Stimulated activated CD4-positive, alpha-beta T cell treated with anti-CD3 and anti-CD28 coated beads, Interleukin-12 subunit alpha, Interleukin-12 subunit beta, amount 100 ng/mL, for 4 hours (primary cell): ENCODE results near the gene RASSF5.

ENCODE experiments used
- DNase-seq: peaks from one replicate; pipeline ENCODE4 v3.0.0-alpha.2; 2020

RASSF5 gene

GRCh38 chr1:206551986-206552326 is 44.6 kb downstream of the RASSF5 start:
- DNase-seq: peak; percentile 47

DNA sequence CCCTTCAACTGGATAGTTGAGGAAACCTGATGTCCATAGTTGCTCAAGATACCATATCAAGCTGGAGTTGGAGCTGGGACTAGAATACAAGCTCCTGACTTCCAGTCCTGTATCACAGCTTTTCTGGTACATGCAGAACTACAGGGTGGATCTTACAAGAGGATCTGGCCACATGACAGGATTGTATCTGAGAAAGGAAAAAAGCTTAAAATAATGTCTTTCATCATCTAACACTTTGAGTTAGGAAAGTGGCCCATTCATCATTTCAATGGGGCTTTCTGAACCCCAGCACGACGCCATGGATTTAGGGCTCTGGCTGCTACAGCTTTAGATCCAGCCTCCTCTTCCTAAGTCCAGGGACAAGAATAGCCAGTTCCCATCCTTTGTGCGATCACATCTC is 46.9 kb downstream of the RASSF5 start:
- DNase-seq: no peak

- DNase-seq: no peak
Observed at GRCh38 chr1:206554701-206555472, 47.6 kb downstream of the RASSF5 start.

DNA sequence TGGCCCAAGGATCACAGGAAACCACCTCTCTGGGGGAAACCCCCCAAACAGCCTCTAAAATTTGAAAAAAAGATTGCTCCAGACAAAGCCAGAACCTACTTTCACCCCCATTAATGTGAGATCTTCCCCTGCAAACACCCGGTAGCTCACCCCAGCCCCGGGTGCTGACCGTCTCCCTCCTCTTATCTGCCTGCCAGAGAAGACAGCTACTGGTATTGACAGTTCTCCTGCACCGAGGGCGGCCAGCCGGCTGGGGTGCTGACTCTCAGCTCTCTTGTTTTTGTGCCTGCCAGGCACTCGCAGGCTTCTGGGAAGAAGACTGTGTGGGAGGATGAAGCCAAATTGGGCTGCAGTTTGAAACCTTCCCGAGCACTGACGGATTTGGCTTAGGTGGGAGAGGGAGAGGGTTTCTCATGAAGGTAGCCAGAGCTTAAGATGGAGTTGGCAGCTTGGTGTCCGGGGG is 48.2 kb downstream of the RASSF5 start:
- DNase-seq: no peak

GRCh38 chr1:206556047-206556749 is 48.9 kb downstream of the RASSF5 start:
- DNase-seq: no peak

DNA sequence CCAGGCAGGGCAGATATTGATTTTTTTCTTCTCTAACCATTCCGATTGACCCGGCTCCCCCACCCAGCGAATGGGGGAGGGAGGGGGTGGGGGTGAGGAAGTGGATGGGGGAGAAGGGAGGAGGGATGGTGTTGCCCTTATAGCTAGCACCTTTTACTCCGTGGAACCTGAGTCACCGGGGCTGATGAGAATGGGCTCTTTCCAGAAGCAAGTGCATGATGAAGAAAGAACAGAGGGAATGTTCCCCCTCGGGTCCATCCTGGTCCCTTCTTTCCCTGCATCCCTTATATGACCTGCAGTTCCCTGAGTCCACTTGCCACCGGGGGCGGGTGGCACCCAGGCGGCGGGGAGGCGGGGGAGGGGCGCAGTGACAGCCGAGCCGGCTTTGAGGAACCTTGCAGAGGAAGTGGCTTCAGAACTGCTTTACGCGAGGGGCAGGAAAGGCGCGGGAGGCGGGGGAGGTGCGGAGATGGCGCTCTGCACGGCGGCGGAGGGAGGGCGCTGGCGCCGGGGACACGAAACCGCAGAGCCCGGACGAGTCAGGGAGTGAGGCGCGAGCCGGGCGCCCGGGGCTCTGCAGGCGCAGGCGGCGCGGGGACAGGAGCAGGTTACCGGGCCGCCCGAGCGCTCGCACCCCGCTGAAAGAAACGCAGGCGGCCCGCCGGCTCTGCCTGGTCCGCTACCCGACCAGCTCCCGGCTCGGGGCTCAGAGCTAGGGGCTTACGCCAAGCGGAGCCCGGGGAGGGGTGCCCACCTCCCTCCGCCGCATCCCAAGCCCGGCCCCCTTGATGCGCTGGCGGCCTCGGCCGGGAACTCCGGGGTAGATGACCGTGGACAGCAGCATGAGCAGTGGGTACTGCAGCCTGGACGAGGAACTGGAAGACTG is 49.7 kb downstream of the RASSF5 start:
- DNase-seq: peak; percentile 82

- DNase-seq: no peak
Observed at GRCh38 chr1:206557636-206558473, 50.5 kb downstream of the RASSF5 start.

GRCh38 chr1:206558794-206559671 is 51.7 kb downstream of the RASSF5 start:
- DNase-seq: no peak

GRCh38 chr1:206559672-206559995 is 52.3 kb downstream of the RASSF5 start:
- DNase-seq: no peak

DNA sequence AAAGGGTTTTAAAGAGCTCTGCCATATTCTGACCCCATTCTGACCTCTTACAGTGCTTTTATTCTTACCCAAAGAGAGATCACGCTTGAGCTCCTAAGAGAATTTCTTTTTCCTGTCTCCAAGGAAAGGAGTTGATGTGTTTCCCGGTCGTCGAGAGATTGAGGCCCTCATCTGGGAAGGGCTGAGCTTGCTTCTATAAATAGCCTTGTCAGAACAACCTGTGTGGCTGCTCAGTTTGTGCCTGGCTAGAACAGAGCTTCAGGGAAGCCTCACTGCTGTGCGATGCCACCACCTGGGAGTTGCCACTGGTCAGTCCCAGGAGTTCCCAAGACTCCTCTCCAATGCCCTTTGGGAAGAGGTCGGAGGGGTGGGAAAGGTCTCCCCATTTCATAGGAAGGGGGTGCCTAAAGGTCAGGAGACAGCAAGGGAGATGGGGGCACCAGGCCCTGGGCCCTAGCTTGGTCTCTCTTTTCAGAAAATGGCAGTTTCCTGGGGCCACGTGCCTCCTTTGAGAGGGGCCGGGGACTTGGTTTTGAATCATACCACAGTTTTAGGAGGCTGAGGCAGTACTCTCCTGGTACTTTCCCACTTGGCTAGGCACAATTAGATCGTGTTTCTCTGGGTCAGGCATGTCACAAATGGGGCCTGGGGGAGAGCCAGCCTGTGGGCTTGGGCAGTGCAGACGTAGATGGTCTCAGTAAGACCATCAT is 52.8 kb downstream of the RASSF5 start:
- DNase-seq: no peak

DNA sequence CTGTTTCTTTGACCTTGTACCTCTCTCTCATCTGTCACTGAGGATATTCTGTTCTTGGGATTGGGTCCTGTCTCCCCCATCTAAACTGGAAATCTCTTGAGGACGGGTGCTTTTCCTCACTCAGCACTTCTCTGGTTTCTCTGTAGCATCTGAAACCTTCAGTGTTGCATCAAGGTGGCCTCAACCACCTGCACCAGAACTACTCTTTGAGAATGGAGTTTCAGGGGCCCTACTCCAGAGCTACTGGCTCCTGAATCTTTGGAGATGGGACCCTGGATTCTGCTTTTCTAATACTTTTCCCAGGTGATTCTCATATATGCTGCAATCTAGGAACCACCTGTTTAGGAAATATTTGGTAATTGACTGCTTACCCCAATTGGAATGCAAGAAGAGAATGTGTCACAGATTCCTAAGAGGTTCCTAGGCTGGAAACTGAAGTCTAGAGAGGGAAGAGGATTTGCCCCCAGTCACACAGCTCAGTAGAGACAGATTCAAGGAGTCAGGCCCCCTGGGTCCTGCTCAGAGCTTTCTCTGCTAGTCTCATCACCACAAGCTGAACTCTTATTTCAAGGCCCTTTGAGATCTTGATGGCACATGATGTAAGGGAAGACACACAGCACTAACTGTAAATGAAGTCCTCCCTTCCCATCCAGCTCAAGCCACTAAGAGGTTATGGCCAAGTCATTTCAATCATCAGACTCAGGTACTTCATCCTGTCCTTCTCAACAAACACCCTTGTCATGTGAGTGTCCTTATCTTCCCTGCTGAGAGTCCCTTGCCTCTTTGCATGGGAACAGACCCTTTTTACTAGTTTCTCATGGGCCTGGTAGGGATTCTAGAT is 56.3 kb downstream of the RASSF5 start:
- DNase-seq: no peak

GRCh38 chr1:206565995-206566394 is 58.7 kb downstream of the RASSF5 start:
- DNase-seq: no peak

GRCh38 chr1:206566999-206567398 is 59.7 kb downstream of the RASSF5 start:
- no peak for DNase-seq

GRCh38 chr1:206568256-206568655 is 60.9 kb downstream of the RASSF5 start:
- DNase-seq: no peak

DNA sequence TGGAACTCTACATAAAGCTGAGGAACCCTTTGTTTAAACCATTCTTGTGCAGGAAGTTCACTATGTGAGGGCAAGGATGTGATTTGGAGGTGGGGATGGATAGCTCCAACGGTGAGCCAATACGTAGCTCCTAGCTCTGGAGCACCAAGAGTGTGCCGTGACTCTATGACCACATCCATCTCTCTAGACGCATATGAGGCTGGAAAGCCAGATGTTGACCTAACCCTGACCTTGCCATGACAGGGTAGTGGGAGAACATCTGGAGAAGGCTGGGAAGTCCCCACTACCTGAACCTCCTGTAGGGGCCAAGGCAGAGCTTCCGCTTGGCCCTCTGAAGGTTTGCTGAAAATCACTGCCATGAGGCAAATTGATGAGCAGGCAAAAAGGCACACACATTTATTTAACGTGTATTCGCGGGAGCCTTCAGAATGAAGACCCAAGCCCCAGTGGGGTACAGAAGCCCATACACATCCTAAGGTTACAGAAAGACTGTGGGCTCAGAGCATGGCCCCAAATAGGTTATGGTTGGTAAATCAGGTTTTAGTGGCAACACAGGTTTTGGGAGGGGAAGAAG is 61.5 kb downstream of the RASSF5 start:
- no peak for DNase-seq

DNA sequence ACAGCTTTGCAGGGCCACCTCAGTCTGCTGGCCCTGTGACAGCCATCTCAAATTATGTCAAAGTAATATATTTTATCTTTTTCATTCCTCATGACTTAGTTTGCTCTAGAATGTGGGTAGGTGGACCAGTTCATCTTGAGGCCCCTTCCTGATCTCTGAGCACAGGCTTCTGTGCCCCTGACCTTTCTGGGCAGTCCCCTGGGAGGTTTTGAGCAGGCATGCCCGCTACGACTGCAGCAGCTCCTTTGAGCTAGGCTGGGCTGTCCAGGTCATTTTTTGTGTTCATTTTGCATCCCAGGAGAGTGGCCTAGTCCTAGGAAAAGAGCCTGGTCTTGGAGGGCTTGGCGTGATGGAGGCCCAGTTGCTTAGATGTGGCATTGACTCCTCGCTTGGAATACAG is 62.2 kb downstream of the RASSF5 start:
- no peak for DNase-seq

DNA sequence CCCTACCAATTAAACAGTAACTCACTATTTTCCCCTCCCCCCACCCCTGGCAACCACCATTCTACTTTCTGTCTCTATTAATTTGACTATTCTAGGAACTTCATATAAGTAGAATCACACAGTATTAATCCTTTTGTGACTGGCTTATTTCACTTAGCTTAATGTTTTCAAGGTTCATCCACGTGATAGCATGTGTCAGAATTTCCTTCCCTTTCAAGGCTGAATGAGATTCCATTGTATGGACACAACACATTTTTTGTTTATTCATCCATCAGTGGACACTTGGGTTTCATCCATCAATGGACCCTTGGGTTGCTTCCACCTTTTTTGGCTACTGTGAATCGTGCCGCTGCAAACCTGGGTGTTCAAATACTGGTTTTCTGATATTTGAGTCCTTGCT is 63.2 kb downstream of the RASSF5 start:
- no peak for DNase-seq

DNA sequence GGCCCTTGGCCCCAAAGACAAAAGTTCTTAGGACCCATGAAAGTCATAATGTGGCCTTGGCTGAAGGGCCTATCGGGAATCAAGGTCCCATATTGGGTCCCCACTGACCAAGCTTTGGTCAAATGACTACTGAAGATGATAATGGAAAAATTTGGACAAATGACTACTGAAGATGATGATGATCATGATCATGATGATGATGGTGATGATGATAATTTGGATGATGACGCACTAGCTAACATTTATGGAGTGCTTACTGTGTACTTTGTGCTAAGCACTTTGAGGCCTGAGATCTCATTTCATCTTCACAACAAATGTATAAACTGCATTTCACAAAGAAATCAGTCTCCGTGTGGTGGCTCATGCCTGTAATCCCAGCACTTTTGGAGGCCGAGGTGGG is 65.5 kb downstream of the RASSF5 start:
- DNase-seq: no peak

GRCh38 chr1:206573319-206573718 is 66.0 kb downstream of the RASSF5 start:
- no peak for DNase-seq

DNA sequence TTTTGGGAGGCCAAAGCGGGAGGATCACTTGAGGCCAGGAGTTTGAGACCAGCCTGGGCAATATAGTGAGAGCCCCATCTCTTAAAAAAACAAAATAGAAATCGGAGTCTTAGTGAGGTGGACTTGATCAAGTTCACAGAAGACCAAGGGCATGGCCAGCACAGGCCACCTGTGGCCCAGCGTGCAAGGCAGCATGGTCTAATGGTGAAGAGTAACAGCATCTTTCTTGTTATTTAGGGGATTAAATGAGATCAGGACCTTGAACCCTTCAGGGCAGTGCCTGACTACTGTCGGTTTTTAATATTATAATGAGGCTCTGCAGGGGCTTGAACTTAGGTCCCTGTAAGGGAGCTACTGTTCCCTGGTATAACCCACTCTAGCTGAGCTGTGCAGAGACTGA is 66.4 kb downstream of the RASSF5 start:
- no peak for DNase-seq
